ENCODE results near the gene MAPK4. TPM values are rescaled to one million over a fixed set of nuclear protein-coding genes. Genes with fewer than 3 reads are reported as not detected.
A peak's percentile ranks its signal among the peaks of the same experiment; 100 is the strongest.
"Not testable (repeated sequence)": the region's sequence is repeated elsewhere in the genome, so short reads cannot be mapped to it uniquely, and the experiment has no call there.

The MAPK4 gene
- 1 to 10 TPM in 2 of 3 donors, under 1 TPM in 1; 0.64 to 1.9 (median 1.3) TPM for total RNA-seq

- Histone ChIP-seq H3K9me3 (peaks cover 3 to 11% of the 10 kb centered on the region in 2 donors), H3K4me1 (peaks cover 0 to 8% of the 10 kb centered on the region in 2 donors), H3K4me3 (peak within 1 kb of the TSS; percentile 42 to 81 (median 63)), H3K27ac (peak within 1 kb of the TSS; percentile 50 to 73), H3K36me3 (no peaks in the 10 kb centered on the region), H3K27me3 (peaks cover 0 to 23% of the 10 kb centered on the region in 2 donors)
- intact Hi-C loops (cut with DNase I; ENCODE audit: low total_unique reads) = no loop called here
- TF ChIP-seq POLR2AphosphoS5 (IDR thresholded peaks at IDR 0.05) (no peak), POLR2A (IDR thresholded peaks at IDR 0.05) (no peak), CTCF (IDR thresholded peaks at IDR 0.05) (no peak)
- no peak for DNase-seq (ENCODE audit: low spot score in 2 of 2)
Observed at GRCh38 chr18:50559752-50560680, at the start of gene MAPK4. Gene MAPK4, plus strand, starts transcription at chr18:50560087. Its CDS starts 103,872 bp downstream, at chr18:50663959.

GRCh38 chr18:50517277-50517676, 42.6 kb upstream of the MAPK4 start:
- intact Hi-C loops (cut with DNase I; ENCODE audit: low total_unique reads); H3K36me3 ChIP-seq; H3K4me1 ChIP-seq; H3K9me3 ChIP-seq; H3K27me3 ChIP-seq; DNase-seq (ENCODE audit: low spot score in 2 of 2); H3K27ac ChIP-seq; H3K4me3 ChIP-seq: not testable (repeated sequence)

- intact Hi-C loops (cut with DNase I; ENCODE audit: low total_unique reads) = no loop called here
- no peaks in the 10 kb centered on the region for H3K9me3 ChIP-seq
- H3K4me3 ChIP-seq = no peak overlapping the region
- no peaks in the 10 kb centered on the region for H3K36me3 ChIP-seq
- no peaks in the 10 kb centered on the region for H3K27me3 ChIP-seq
- no peaks in the 10 kb centered on the region for H3K4me1 ChIP-seq
- TF ChIP-seq POLR2AphosphoS5 (IDR thresholded peaks at IDR 0.05) (no peak), POLR2A (IDR thresholded peaks at IDR 0.05) (no peak), CTCF (IDR thresholded peaks at IDR 0.05) (no peak)
- no peak for DNase-seq (ENCODE audit: low spot score in 2 of 2)
- peak overlapping the region; percentile 27 to 30 for H3K27ac ChIP-seq
Observed at GRCh38 chr18:50518787-50519546, 40.9 kb upstream of the MAPK4 start.

GRCh38 chr18:50523165-50523564, 36.7 kb upstream of the MAPK4 start:
- Histone ChIP-seq H3K36me3 (no peaks in the 10 kb centered on the region), H3K4me3 (no peak overlapping the region), H3K27me3 (no peaks in the 10 kb centered on the region), H3K4me1 (no peaks in the 10 kb centered on the region), H3K9me3 (no peaks in the 10 kb centered on the region), H3K27ac (peak overlapping the region in 1 of 2 donors; percentile 40)
- intact Hi-C loops (cut with DNase I; ENCODE audit: low total_unique reads) = no loop called here
- DNase-seq (ENCODE audit: low spot score in 2 of 2) = no peak
- no peak for TF ChIP-seq CTCF (IDR thresholded peaks at IDR 0.05)
- TF ChIP-seq POLR2AphosphoS5 (IDR thresholded peaks at IDR 0.05) = no peak
- no peak for TF ChIP-seq POLR2A (IDR thresholded peaks at IDR 0.05)

GRCh38 chr18:50527636-50528307, 32.1 kb upstream of the MAPK4 start:
- Histone ChIP-seq H3K27me3 (no peaks in the 10 kb centered on the region), H3K27ac (no peak overlapping the region), H3K4me3 (no peak overlapping the region), H3K9me3 (peaks cover 4 to 7% of the 10 kb centered on the region in 2 donors), H3K36me3 (no peaks in the 10 kb centered on the region), H3K4me1 (no peaks in the 10 kb centered on the region)
- no peak for DNase-seq (ENCODE audit: low spot score in 2 of 2)
- TF ChIP-seq POLR2AphosphoS5 (IDR thresholded peaks at IDR 0.05) = no peak
- no peak for TF ChIP-seq POLR2A (IDR thresholded peaks at IDR 0.05)
- TF ChIP-seq CTCF (IDR thresholded peaks at IDR 0.05) = no peak
- intact Hi-C loops (cut with DNase I; ENCODE audit: low total_unique reads) = no loop called here

All from breast epithelium (tissue), 4 donors.